ENCODE measurements around the gene SERPINA10.
"Not testable (repeated sequence)": the region's sequence is repeated elsewhere in the genome, so short reads cannot be mapped to it uniquely, and the experiment has no call there.

The SERPINA10 gene

GRCh38 chr14:94317259-94317658, 24.2 kb upstream of the SERPINA10 start:
- DNase-seq (ENCODE audit: low read depth, low spot score): no peak
- no peak overlapping the region for H3K4me3 ChIP-seq (ENCODE audit: low read length)

- DNase-seq (ENCODE audit: low read depth, low spot score): no peak
- H3K4me3 ChIP-seq (ENCODE audit: low read length): no peak overlapping the region
These were observed 23.6 kb upstream of the SERPINA10 start for GRCh38 chr14:94316692-94317091.

- H3K4me3 ChIP-seq (ENCODE audit: low read length): no peak overlapping the region
- no peak for DNase-seq (ENCODE audit: low read depth, low spot score)
These were observed 21.8 kb upstream of the SERPINA10 start for GRCh38 chr14:94314890-94315289.

- no peak overlapping the region for H3K4me3 ChIP-seq (ENCODE audit: low read length)
- DNase-seq (ENCODE audit: low read depth, low spot score): no peak
These were observed 21.1 kb upstream of the SERPINA10 start for GRCh38 chr14:94313991-94314655.

GRCh38 chr14:94312481-94313246, 19.6 kb upstream of the SERPINA10 start:
- no peak for DNase-seq (ENCODE audit: low read depth, low spot score)
- H3K4me3 ChIP-seq (ENCODE audit: low read length): no peak overlapping the region

GRCh38 chr14:94310248-94310647, 17.2 kb upstream of the SERPINA10 start:
- H3K4me3 ChIP-seq (ENCODE audit: low read length): no peak overlapping the region
- DNase-seq (ENCODE audit: low read depth, low spot score): no peak

GRCh38 chr14:94309721-94310120, 16.7 kb upstream of the SERPINA10 start:
- no peak for DNase-seq (ENCODE audit: low read depth, low spot score)
- no peak overlapping the region for H3K4me3 ChIP-seq (ENCODE audit: low read length)

- no peak for DNase-seq (ENCODE audit: low read depth, low spot score)
- H3K4me3 ChIP-seq (ENCODE audit: low read length): no peak overlapping the region
These were observed 14.4 kb upstream of the SERPINA10 start for GRCh38 chr14:94307410-94307992.

- no peak overlapping the region for H3K4me3 ChIP-seq (ENCODE audit: low read length)
- no peak for DNase-seq (ENCODE audit: low read depth, low spot score)
These were observed 13.2 kb upstream of the SERPINA10 start for GRCh38 chr14:94306047-94306978.

GRCh38 chr14:94305620-94306019, 12.6 kb upstream of the SERPINA10 start:
- H3K4me3 ChIP-seq (ENCODE audit: low read length): no peak overlapping the region
- no peak for DNase-seq (ENCODE audit: low read depth, low spot score)

- no peak for DNase-seq (ENCODE audit: low read depth, low spot score)
These were observed 11.2 kb upstream of the SERPINA10 start for GRCh38 chr14:94304243-94304642.

GRCh38 chr14:94303111-94303510, 10.0 kb upstream of the SERPINA10 start:
- H3K4me3 ChIP-seq (ENCODE audit: low read length): no peak overlapping the region
- no peak for DNase-seq (ENCODE audit: low read depth, low spot score)

More at GRCh38 chr14:94304243-94304642, 11.2 kb upstream of the SERPINA10 start:
- no peak overlapping the region for H3K4me3 ChIP-seq (ENCODE audit: low read length)

GRCh38 chr14:94298130-94298529, 5.1 kb upstream of the SERPINA10 start:
- no peak for DNase-seq (ENCODE audit: low read depth, low spot score)
- H3K4me3 ChIP-seq (ENCODE audit: low read length): no peak overlapping the region

- not testable (repeated sequence) for H3K4me3 ChIP-seq (ENCODE audit: low read length); DNase-seq (ENCODE audit: low read depth, low spot score)
These were observed 3.1 kb upstream of the SERPINA10 start for GRCh38 chr14:94296181-94296545.

- H3K4me3 ChIP-seq (ENCODE audit: low read length): no peak overlapping the region
- DNase-seq (ENCODE audit: low read depth, low spot score): no peak
These were observed 2.5 kb upstream of the SERPINA10 start for GRCh38 chr14:94295360-94296180.

GRCh38 chr14:94293578-94293924, 483 bp upstream of the SERPINA10 start:
- DNase-seq (ENCODE audit: low read depth, low spot score): no peak
- no peak overlapping the region for H3K4me3 ChIP-seq (ENCODE audit: low read length)

GRCh38 chr14:94292526-94292871, 569 bp downstream of the SERPINA10 start:
- no peak overlapping the region for H3K4me3 ChIP-seq (ENCODE audit: low read length)
- DNase-seq (ENCODE audit: low read depth, low spot score): no peak

GRCh38 chr14:94291906-94292525, 1.1 kb downstream of the SERPINA10 start:
- no peak overlapping the region for H3K4me3 ChIP-seq (ENCODE audit: low read length)
- DNase-seq (ENCODE audit: low read depth, low spot score): no peak
